ENCODE data around the gene CYB561D2. TPM values are rescaled to one million over a fixed set of nuclear protein-coding genes. Genes with fewer than 3 reads are reported as not detected.

The CYB561D2 gene
- total and polyA plus RNA-seq, 9 donors = 6.1 to 9.1 (median 7.9) TPM

DNA sequence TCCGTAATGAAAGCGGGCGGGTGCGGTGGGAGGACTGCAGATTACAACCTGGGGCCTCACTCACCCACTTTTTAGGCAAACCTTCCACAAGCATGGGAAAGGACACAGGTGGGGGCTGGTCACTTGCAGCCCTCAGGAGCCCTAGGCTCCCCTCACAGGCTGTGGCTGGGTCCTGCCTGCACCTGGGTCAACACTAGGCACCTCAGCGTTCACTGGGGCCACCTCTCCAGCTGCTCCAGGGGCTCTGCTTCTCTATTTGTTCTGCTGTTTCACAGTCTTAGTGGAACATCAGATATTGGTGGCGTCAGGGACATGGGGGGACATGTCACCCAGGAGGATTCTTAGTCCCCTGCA, 38.7 kb downstream of the CYB561D2 start:
- WGBS (ENCODE audit: insufficient coverage) = 75% methylated on average over 2 of the region's 6 CpGs
- H3K27ac ChIP-seq (ENCODE audit: low read length) = no peak overlapping the region
- no peak overlapping the region for H3K4me3 ChIP-seq (ENCODE audit: low read length)
- H3K9me3 ChIP-seq (replicated peaks; ENCODE audit: control insufficient read depth, low read depth, low read length) = no peaks in the 10 kb centered on the region
- no peak for DNase-seq
- no peaks in the 10 kb centered on the region for H3K36me3 ChIP-seq (ENCODE audit: control insufficient read depth, insufficient read depth, low read length)
- H3K27me3 ChIP-seq (ENCODE audit: control insufficient read depth, insufficient read depth, low read length) = no peaks in the 10 kb centered on the region
- peaks cover 59% of the 10 kb centered on the region for H3K4me1 ChIP-seq (ENCODE audit: control insufficient read depth, insufficient read depth, low read length)

DNA sequence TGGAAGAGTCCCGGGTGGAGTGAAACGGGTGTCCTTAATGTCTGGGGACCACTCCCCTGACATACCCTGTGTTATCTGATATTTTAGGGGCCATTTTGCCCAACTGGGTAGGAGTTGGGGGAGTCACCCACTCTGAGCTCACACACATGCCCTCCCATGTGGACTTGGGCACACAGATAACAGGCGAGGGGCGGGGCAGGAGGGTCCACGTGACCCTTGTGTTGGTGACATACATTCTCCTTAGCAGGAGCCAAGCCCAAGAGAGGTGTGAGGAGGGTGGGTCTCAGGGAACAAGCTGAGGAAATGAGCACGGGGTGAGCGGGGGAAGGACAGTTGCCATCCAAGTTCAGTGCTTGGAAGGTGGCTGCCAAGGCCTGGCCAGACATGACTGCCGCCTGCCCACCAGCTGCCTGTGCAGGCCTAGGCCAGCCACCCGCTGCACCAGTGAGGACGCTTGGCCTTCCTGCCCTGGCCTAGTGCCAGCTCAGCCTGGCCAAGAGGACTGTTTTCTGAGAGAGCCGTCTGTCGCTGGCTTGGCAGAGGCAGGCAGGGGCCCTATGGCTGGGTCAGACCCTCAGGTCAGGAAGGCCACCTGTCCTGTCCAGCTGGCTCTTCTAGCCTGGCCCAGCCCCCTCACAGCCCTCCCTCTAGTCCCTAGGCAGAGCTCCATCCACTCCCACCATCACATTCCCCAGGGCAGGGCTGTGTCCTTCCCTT, 40.0 kb downstream of the CYB561D2 start:
- peak; percentile 92 for DNase-seq
- Histone ChIP-seq H3K4me1 (ENCODE audit: control insufficient read depth, insufficient read depth, low read length) (peaks cover 62% of the 10 kb centered on the region), H3K27ac (ENCODE audit: low read length) (peak overlapping the region; percentile 42), H3K9me3 (replicated peaks; ENCODE audit: control insufficient read depth, low read depth, low read length) (no peaks in the 10 kb centered on the region), H3K27me3 (ENCODE audit: control insufficient read depth, insufficient read depth, low read length) (no peaks in the 10 kb centered on the region), H3K36me3 (ENCODE audit: control insufficient read depth, insufficient read depth, low read length) (no peaks in the 10 kb centered on the region), H3K4me3 (ENCODE audit: low read length) (no peak overlapping the region)
- WGBS (ENCODE audit: insufficient coverage) = 61% methylated on average over 9 of the region's 12 CpGs

DNA sequence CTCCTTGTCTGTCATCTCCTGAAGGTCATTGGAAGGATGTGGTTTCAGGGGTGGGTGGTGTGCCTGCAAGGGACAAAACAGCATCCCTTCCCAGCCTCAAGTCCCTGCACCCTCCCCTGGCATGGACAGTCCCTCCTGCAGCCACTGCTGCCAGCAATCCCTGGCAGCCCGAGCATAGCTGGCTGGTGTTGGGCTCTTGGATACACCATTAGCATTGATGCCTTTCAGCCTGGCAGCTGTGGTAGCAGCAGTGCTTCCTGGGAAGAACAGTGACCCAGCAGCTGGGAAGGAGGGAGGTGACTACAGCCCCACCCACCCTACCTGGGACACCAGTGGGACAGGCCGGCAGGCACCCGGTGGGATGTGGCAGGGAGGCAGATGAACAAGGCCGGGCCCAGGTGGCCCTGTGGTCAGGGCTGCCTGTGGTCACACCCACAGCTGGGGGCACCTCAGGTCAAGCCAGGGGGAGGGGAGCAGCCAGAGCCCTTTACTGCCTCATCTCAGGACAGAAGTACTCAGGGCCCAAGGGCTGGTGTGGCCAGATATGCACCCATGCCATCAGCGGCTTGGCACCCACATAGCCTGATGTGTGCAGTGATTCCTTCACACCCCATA, 41.5 kb downstream of the CYB561D2 start:
- Histone ChIP-seq H3K27me3 (ENCODE audit: control insufficient read depth, insufficient read depth, low read length) (no peaks in the 10 kb centered on the region), H3K27ac (ENCODE audit: low read length) (no peak overlapping the region), H3K9me3 (replicated peaks; ENCODE audit: control insufficient read depth, low read depth, low read length) (no peaks in the 10 kb centered on the region), H3K36me3 (ENCODE audit: control insufficient read depth, insufficient read depth, low read length) (no peaks in the 10 kb centered on the region), H3K4me1 (ENCODE audit: control insufficient read depth, insufficient read depth, low read length) (peaks cover 62% of the 10 kb centered on the region), H3K4me3 (ENCODE audit: low read length) (no peak overlapping the region)
- WGBS (ENCODE audit: insufficient coverage) = 62% methylated on average over 4 of the region's 5 CpGs
- DNase-seq = peak; percentile 68

DNA sequence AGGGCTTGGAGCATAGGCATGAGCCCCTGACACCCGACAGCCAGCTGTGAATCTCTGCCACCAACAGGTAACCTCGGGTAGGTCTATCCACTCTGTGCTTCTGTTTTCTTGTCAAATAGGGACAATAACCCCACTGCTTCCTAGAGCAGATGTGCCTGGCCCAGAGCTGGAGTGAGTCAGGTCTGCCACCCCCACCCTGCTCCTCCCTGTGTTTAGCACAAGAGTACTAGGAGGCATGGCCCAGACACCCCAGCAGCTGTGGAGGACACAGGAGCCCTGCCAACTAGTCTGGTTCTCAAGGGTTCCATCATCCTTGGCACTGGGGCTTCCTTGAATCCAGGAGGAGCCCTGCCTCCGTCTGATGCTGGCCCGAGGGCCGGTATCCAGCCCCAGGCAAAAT, 42.4 kb downstream of the CYB561D2 start:
- Histone ChIP-seq H3K4me3 (ENCODE audit: low read length) (no peak overlapping the region), H3K36me3 (ENCODE audit: control insufficient read depth, insufficient read depth, low read length) (no peaks in the 10 kb centered on the region), H3K27ac (ENCODE audit: low read length) (no peak overlapping the region), H3K27me3 (ENCODE audit: control insufficient read depth, insufficient read depth, low read length) (no peaks in the 10 kb centered on the region), H3K9me3 (replicated peaks; ENCODE audit: control insufficient read depth, low read depth, low read length) (no peaks in the 10 kb centered on the region), H3K4me1 (ENCODE audit: control insufficient read depth, insufficient read depth, low read length) (peaks cover 56% of the 10 kb centered on the region)
- 40% methylated on average over 3 of the region's 5 CpGs for WGBS (ENCODE audit: insufficient coverage)
- DNase-seq = no peak

DNA sequence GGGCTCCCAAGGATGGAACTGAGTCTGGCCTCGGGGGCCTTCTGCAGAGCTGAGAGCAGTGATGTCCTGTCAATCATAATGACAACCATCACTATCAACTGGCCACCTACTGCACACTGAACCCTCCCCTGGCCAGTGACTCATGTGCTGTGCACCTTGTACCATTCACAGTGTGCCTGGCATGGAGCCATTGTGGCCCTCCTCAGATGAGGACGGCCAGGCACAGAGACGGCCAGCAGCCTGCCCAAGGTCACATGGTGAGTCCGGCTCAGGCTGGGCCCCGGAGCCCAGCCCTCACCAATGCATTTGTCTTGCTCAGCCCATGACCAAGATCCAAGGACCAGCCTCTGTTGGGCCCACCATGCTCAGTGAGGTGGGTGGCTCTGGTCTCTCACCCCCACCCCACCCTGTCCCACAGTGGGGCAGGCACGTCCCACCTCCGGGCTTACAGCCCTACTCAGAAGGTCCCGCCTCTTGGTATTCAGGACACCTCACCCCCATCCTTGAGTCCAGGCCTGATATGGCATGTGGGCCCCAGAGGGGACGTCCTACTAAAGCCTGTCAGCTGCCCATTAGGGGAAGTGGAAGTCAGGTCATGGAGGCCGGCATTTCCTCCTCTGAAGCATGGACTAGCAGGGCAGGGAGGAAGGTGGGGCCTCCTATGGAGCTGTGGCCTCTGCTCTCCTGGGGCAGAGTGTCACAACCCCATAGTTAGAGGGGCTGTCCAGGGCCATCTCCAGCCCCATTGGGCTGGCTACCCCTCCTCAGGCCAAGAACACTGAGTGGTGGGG, 44.6 kb downstream of the CYB561D2 start:
- H3K9me3 ChIP-seq (replicated peaks; ENCODE audit: control insufficient read depth, low read depth, low read length) = no peaks in the 10 kb centered on the region
- H3K4me3 ChIP-seq (ENCODE audit: low read length) = no peak overlapping the region
- DNase-seq = peak; percentile 56
- no peak overlapping the region for H3K27ac ChIP-seq (ENCODE audit: low read length)
- H3K36me3 ChIP-seq (ENCODE audit: control insufficient read depth, insufficient read depth, low read length) = no peaks in the 10 kb centered on the region
- peaks cover 35% of the 10 kb centered on the region for H3K4me1 ChIP-seq (ENCODE audit: control insufficient read depth, insufficient read depth, low read length)
- WGBS (ENCODE audit: insufficient coverage) = 88% methylated on average over 5 of the region's 10 CpGs
- H3K27me3 ChIP-seq (ENCODE audit: control insufficient read depth, insufficient read depth, low read length) = no peaks in the 10 kb centered on the region

DNA sequence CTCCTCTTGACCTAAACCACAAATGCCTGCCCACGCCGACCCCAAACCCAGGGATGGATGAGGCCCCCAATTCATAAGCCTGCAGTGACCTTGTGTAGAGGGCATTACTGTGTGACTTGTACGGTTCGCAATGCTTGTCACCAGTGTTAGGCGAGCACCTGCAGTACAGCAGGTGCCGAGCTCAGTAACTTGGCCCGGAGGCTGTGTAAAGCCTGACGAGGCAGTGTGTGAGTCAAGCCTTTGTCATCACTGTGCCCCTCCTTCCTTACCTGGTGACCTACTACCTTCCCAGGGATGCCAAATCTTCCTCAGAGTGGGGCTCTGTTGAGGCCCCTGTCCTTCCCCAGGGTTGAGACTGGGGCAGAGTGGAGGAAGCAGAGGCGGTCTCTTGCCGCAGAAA, 45.8 kb downstream of the CYB561D2 start:
- Histone ChIP-seq H3K4me3 (ENCODE audit: low read length) (no peak overlapping the region), H3K36me3 (ENCODE audit: control insufficient read depth, insufficient read depth, low read length) (no peaks in the 10 kb centered on the region), H3K27me3 (ENCODE audit: control insufficient read depth, insufficient read depth, low read length) (no peaks in the 10 kb centered on the region), H3K9me3 (replicated peaks; ENCODE audit: control insufficient read depth, low read depth, low read length) (no peaks in the 10 kb centered on the region), H3K27ac (ENCODE audit: low read length) (no peak overlapping the region), H3K4me1 (ENCODE audit: control insufficient read depth, insufficient read depth, low read length) (peaks cover 23% of the 10 kb centered on the region)
- WGBS (ENCODE audit: insufficient coverage) = 77% methylated on average over 8 of the region's 10 CpGs
- DNase-seq = no peak

DNA sequence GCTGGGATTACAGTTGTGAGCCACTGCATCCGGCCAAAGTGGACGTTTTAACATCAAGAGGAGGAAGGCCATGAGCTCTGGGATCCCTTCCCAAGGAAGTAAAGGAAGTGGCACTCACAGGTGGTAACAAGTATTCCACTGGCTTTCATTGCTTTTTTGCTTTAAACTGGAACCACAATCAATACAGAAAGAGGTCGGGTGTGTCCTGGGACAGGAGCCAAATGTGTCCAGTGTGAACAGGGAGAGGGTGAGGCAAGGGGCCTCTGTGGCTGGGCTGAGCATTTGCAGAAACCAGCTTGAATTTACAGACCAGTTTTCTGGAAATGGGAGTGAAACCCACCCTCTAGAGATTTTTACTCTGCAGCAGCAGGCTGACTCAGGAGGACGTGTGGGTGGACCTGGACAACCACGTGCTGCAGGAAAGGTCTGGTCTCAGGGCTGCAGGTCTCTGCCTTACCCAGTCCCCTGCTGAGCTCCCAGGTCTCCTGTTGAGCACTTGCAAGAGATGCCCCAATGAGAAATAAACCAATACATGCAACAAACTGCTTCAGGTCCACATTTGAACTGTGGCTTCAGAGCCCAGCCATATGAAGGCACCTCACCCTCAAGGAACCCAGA, 51.4 kb downstream of the CYB561D2 start:
- Histone ChIP-seq H3K9me3 (replicated peaks; ENCODE audit: control insufficient read depth, low read depth, low read length) (no peaks in the 10 kb centered on the region), H3K4me1 (ENCODE audit: control insufficient read depth, insufficient read depth, low read length) (no peaks in the 10 kb centered on the region), H3K27ac (ENCODE audit: low read length) (no peak overlapping the region), H3K36me3 (ENCODE audit: control insufficient read depth, insufficient read depth, low read length) (no peaks in the 10 kb centered on the region), H3K4me3 (ENCODE audit: low read length) (no peak overlapping the region), H3K27me3 (ENCODE audit: control insufficient read depth, insufficient read depth, low read length) (no peaks in the 10 kb centered on the region)
- WGBS (ENCODE audit: insufficient coverage) = 32% methylated on average over 4 of the region's 5 CpGs
- DNase-seq = no peak

Other genes with a start within 250 kb of the CYB561D2 start
- 9.1 TPM for gene SEMA3F, start 195.5 kb upstream of the CYB561D2 start, total RNA-seq
- gene SEMA3F, start 195.5 kb upstream of the CYB561D2 start, polyA plus RNA-seq (ENCODE audit: insufficient read depth in 1 of 8, insufficient read length in 8 of 8, low replicate concordance in 1 of 8) = 10 to 100 TPM in 6 of 8 donors, 1 to 10 TPM in 2; 9.9 to 28.6 (median 14.4) TPM
- not detected for gene GNAT1, start 159.3 kb upstream of the CYB561D2 start, total RNA-seq
- under 1 TPM in 2 of 8 donors, not detected in 6; 0.26 to 0.34 TPM for gene GNAT1, start 159.3 kb upstream of the CYB561D2 start, polyA plus RNA-seq (ENCODE audit: insufficient read depth in 1 of 8, insufficient read length in 8 of 8, low replicate concordance in 1 of 8)
- gene SLC38A3, start 145.6 kb upstream of the CYB561D2 start, total RNA-seq = 1.7 TPM
- 1 to 10 TPM; 1.7 to 4.4 (median 2.5) TPM for gene SLC38A3, start 145.6 kb upstream of the CYB561D2 start, polyA plus RNA-seq (ENCODE audit: insufficient read depth in 1 of 8, insufficient read length in 8 of 8, low replicate concordance in 1 of 8)
- gene GNAI2, start 114.7 kb upstream of the CYB561D2 start, total RNA-seq = 116 TPM
- gene GNAI2, start 114.7 kb upstream of the CYB561D2 start, polyA plus RNA-seq (ENCODE audit: insufficient read depth in 1 of 8, insufficient read length in 8 of 8, low replicate concordance in 1 of 8) = 100 to 1,000 TPM; 153 to 222 (median 191) TPM
- 51.8 TPM for gene SEMA3B, start 81.7 kb upstream of the CYB561D2 start, total RNA-seq
- gene SEMA3B, start 81.7 kb upstream of the CYB561D2 start, polyA plus RNA-seq (ENCODE audit: insufficient read depth in 1 of 8, insufficient read length in 8 of 8, low replicate concordance in 1 of 8) = 10 to 100 TPM; 31.8 to 53.7 (median 38.9) TPM
- gene LSMEM2, start 71.8 kb upstream of the CYB561D2 start, total RNA-seq = 25.4 TPM
- gene LSMEM2, start 71.8 kb upstream of the CYB561D2 start, polyA plus RNA-seq (ENCODE audit: insufficient read depth in 1 of 8, insufficient read length in 8 of 8, low replicate concordance in 1 of 8) = 10 to 100 TPM; 11.1 to 33.1 (median 27.8) TPM
- 36.9 TPM for gene IFRD2, start 58.4 kb upstream of the CYB561D2 start, total RNA-seq
- 10 to 100 TPM; 46.4 to 68.1 (median 61.2) TPM for gene IFRD2, start 58.4 kb upstream of the CYB561D2 start, polyA plus RNA-seq (ENCODE audit: insufficient read depth in 1 of 8, insufficient read length in 8 of 8, low replicate concordance in 1 of 8)
- 1.3 TPM for gene HYAL3, start 51.5 kb upstream of the CYB561D2 start, total RNA-seq
- 1 to 10 TPM; 1.3 to 3.0 (median 2.2) TPM for gene HYAL3, start 51.5 kb upstream of the CYB561D2 start, polyA plus RNA-seq (ENCODE audit: insufficient read depth in 1 of 8, insufficient read length in 8 of 8, low replicate concordance in 1 of 8)
- gene NAA80, start 51.5 kb upstream of the CYB561D2 start, total RNA-seq = 5.1 TPM
- 1 to 10 TPM; 5.4 to 8.3 (median 6.3) TPM for gene NAA80, start 51.5 kb upstream of the CYB561D2 start, polyA plus RNA-seq (ENCODE audit: insufficient read depth in 1 of 8, insufficient read length in 8 of 8, low replicate concordance in 1 of 8)
- gene HYAL1, start 47.3 kb upstream of the CYB561D2 start, total RNA-seq = 1.3 TPM
- 1 to 10 TPM in 7 of 8 donors, under 1 TPM in 1; 0.86 to 2.5 (median 1.7) TPM for gene HYAL1, start 47.3 kb upstream of the CYB561D2 start, polyA plus RNA-seq (ENCODE audit: insufficient read depth in 1 of 8, insufficient read length in 8 of 8, low replicate concordance in 1 of 8)
- 51.6 TPM for gene HYAL2, start 28.1 kb upstream of the CYB561D2 start, total RNA-seq
- gene HYAL2, start 28.1 kb upstream of the CYB561D2 start, polyA plus RNA-seq (ENCODE audit: insufficient read depth in 1 of 8, insufficient read length in 8 of 8, low replicate concordance in 1 of 8) = 10 to 100 TPM; 34.3 to 49.5 (median 46.9) TPM
- gene TUSC2, start 22.6 kb upstream of the CYB561D2 start, total RNA-seq = 12.8 TPM
- gene TUSC2, start 22.6 kb upstream of the CYB561D2 start, polyA plus RNA-seq (ENCODE audit: insufficient read depth in 1 of 8, insufficient read length in 8 of 8, low replicate concordance in 1 of 8) = 10 to 100 TPM; 13.7 to 19.2 (median 17.4) TPM
- 33.9 TPM for gene RASSF1, start 10.0 kb upstream of the CYB561D2 start, total RNA-seq
- gene RASSF1, start 10.0 kb upstream of the CYB561D2 start, polyA plus RNA-seq (ENCODE audit: insufficient read depth in 1 of 8, insufficient read length in 8 of 8, low replicate concordance in 1 of 8) = 10 to 100 TPM; 34.9 to 47.7 (median 38.8) TPM
- 0.49 TPM for gene ZMYND10, start 5.1 kb upstream of the CYB561D2 start, total RNA-seq
- gene ZMYND10, start 5.1 kb upstream of the CYB561D2 start, polyA plus RNA-seq (ENCODE audit: insufficient read depth in 1 of 8, insufficient read length in 8 of 8, low replicate concordance in 1 of 8) = 1 to 10 TPM in 4 of 8 donors, under 1 TPM in 4; 0.90 to 1.8 (median 1.1) TPM
- gene NPRL2, start 87 bp upstream of the CYB561D2 start, total RNA-seq = 18.9 TPM
- gene NPRL2, start 87 bp upstream of the CYB561D2 start, polyA plus RNA-seq (ENCODE audit: insufficient read depth in 1 of 8, insufficient read length in 8 of 8, low replicate concordance in 1 of 8) = 10 to 100 TPM; 18.2 to 23.9 (median 20.2) TPM
- gene TMEM115, start 8.7 kb downstream of the CYB561D2 start, total RNA-seq = 25.3 TPM
- 10 to 100 TPM; 23.0 to 31.3 (median 26.2) TPM for gene TMEM115, start 8.7 kb downstream of the CYB561D2 start, polyA plus RNA-seq (ENCODE audit: insufficient read depth in 1 of 8, insufficient read length in 8 of 8, low replicate concordance in 1 of 8)
- 3.0 TPM for gene CACNA2D2, start 152.8 kb downstream of the CYB561D2 start, total RNA-seq
- 10 to 100 TPM in 3 of 8 donors, 1 to 10 TPM in 5; 6.1 to 12.6 (median 9.4) TPM for gene CACNA2D2, start 152.8 kb downstream of the CYB561D2 start, polyA plus RNA-seq (ENCODE audit: insufficient read depth in 1 of 8, insufficient read length in 8 of 8, low replicate concordance in 1 of 8)
- gene C3orf18, start 216.9 kb downstream of the CYB561D2 start, total RNA-seq = 23.1 TPM
- 10 to 100 TPM; 15.7 to 23.4 (median 19.1) TPM for gene C3orf18, start 216.9 kb downstream of the CYB561D2 start, polyA plus RNA-seq (ENCODE audit: insufficient read depth in 1 of 8, insufficient read length in 8 of 8, low replicate concordance in 1 of 8)
- gene HEMK1, start 218.7 kb downstream of the CYB561D2 start, total RNA-seq = 16.6 TPM
- 10 to 100 TPM; 12.9 to 21.5 (median 16.9) TPM for gene HEMK1, start 218.7 kb downstream of the CYB561D2 start, polyA plus RNA-seq (ENCODE audit: insufficient read depth in 1 of 8, insufficient read length in 8 of 8, low replicate concordance in 1 of 8)